Measurements from ENCODE around the gene HSD3B2. TPM values are rescaled to one million over a fixed set of nuclear protein-coding genes. Genes with fewer than 3 reads are reported as not detected.
"Not testable (repeated sequence)": the region's sequence is repeated elsewhere in the genome, so short reads cannot be mapped to it uniquely, and the experiment has no call there.

HSD3B2 gene
- total and polyA plus RNA-seq, 2 donors: 0.42 to 0.80 TPM

GRCh38 chr1:119375366-119375765 is 39.6 kb upstream of the HSD3B2 start:
- Histone ChIP-seq H3K4me3 (ENCODE audit: low read length in 2 of 2) (no peak overlapping the region), H3K27ac (ENCODE audit: low read depth in 1 of 2, low read length in 1 of 2) (no peak overlapping the region), H3K27me3 (ENCODE audit: control insufficient read depth in 2 of 2, insufficient read depth in 1 of 2, low read length in 1 of 2) (no peaks in the 10 kb centered on the region), H3K9me3 (ENCODE audit: control insufficient read depth in 2 of 2, insufficient read depth in 1 of 2, low read length in 1 of 2) (no peaks in the 10 kb centered on the region), H3K4me1 (ENCODE audit: control insufficient read depth in 2 of 2, insufficient read depth in 2 of 2, low read length in 2 of 2) (peaks cover 0 to 3% of the 10 kb centered on the region in 2 donors), H3K36me3 (ENCODE audit: control insufficient read depth in 2 of 2, insufficient read depth in 2 of 2, low read length in 1 of 2) (no peaks in the 10 kb centered on the region)
- 93% methylated on average over 1 of the region's 1 CpG for WGBS
- DNase-seq (ENCODE audit: low read depth in 6 of 9, low spot score in 9 of 9): no peak

GRCh38 chr1:119376594-119376993 is 38.4 kb upstream of the HSD3B2 start:
- 84% methylated on average over 1 of the region's 1 CpG for WGBS
- no peaks in the 10 kb centered on the region for H3K27me3 ChIP-seq (ENCODE audit: control insufficient read depth in 2 of 2, insufficient read depth in 1 of 2, low read length in 1 of 2)
- no peak for DNase-seq (ENCODE audit: low read depth in 6 of 9, low spot score in 9 of 9)
- H3K36me3 ChIP-seq (ENCODE audit: control insufficient read depth in 2 of 2, insufficient read depth in 2 of 2, low read length in 1 of 2): no peaks in the 10 kb centered on the region
- H3K4me3 ChIP-seq (ENCODE audit: low read length in 2 of 2): no peak overlapping the region
- H3K27ac ChIP-seq (ENCODE audit: low read depth in 1 of 2, low read length in 1 of 2): no peak overlapping the region
- H3K4me1 ChIP-seq (ENCODE audit: control insufficient read depth in 2 of 2, insufficient read depth in 2 of 2, low read length in 2 of 2): peaks cover 0 to 3% of the 10 kb centered on the region in 2 donors
- no peaks in the 10 kb centered on the region for H3K9me3 ChIP-seq (ENCODE audit: control insufficient read depth in 2 of 2, insufficient read depth in 1 of 2, low read length in 1 of 2)

GRCh38 chr1:119377594-119377993 is 37.4 kb upstream of the HSD3B2 start:
- H3K27me3 ChIP-seq (ENCODE audit: control insufficient read depth in 2 of 2, insufficient read depth in 1 of 2, low read length in 1 of 2); H3K9me3 ChIP-seq (ENCODE audit: control insufficient read depth in 2 of 2, insufficient read depth in 1 of 2, low read length in 1 of 2); H3K4me3 ChIP-seq (ENCODE audit: low read length in 2 of 2); H3K4me1 ChIP-seq (ENCODE audit: control insufficient read depth in 2 of 2, insufficient read depth in 2 of 2, low read length in 2 of 2); DNase-seq (ENCODE audit: low read depth in 6 of 9, low spot score in 9 of 9); H3K27ac ChIP-seq (ENCODE audit: low read depth in 1 of 2, low read length in 1 of 2); H3K36me3 ChIP-seq (ENCODE audit: control insufficient read depth in 2 of 2, insufficient read depth in 2 of 2, low read length in 1 of 2): not testable (repeated sequence)
- WGBS: 97% methylated on average over 2 of the region's 2 CpGs

- no peak for DNase-seq (ENCODE audit: low read depth in 6 of 9, low spot score in 9 of 9)
- H3K4me1 ChIP-seq (ENCODE audit: control insufficient read depth in 2 of 2, insufficient read depth in 2 of 2, low read length in 2 of 2): peaks cover 0 to 3% of the 10 kb centered on the region in 2 donors
- H3K9me3 ChIP-seq (ENCODE audit: control insufficient read depth in 2 of 2, insufficient read depth in 1 of 2, low read length in 1 of 2): no peaks in the 10 kb centered on the region
- 98% methylated on average over 1 of the region's 1 CpG for WGBS
- no peak overlapping the region for H3K27ac ChIP-seq (ENCODE audit: low read depth in 1 of 2, low read length in 1 of 2)
- H3K4me3 ChIP-seq (ENCODE audit: low read length in 2 of 2): no peak overlapping the region
- H3K27me3 ChIP-seq (ENCODE audit: control insufficient read depth in 2 of 2, insufficient read depth in 1 of 2, low read length in 1 of 2): no peaks in the 10 kb centered on the region
- H3K36me3 ChIP-seq (ENCODE audit: control insufficient read depth in 2 of 2, insufficient read depth in 2 of 2, low read length in 1 of 2): no peaks in the 10 kb centered on the region
These were observed 35.8 kb upstream of the HSD3B2 start for GRCh38 chr1:119379117-119379516.

GRCh38 chr1:119380304-119380703 is 34.6 kb upstream of the HSD3B2 start:
- no peak overlapping the region for H3K27ac ChIP-seq (ENCODE audit: low read depth in 1 of 2, low read length in 1 of 2)
- WGBS: 84% methylated on average over 2 of the region's 2 CpGs
- no peaks in the 10 kb centered on the region for H3K27me3 ChIP-seq (ENCODE audit: control insufficient read depth in 2 of 2, insufficient read depth in 1 of 2, low read length in 1 of 2)
- no peaks in the 10 kb centered on the region for H3K4me1 ChIP-seq (ENCODE audit: control insufficient read depth in 2 of 2, insufficient read depth in 2 of 2, low read length in 2 of 2)
- no peaks in the 10 kb centered on the region for H3K36me3 ChIP-seq (ENCODE audit: control insufficient read depth in 2 of 2, insufficient read depth in 2 of 2, low read length in 1 of 2)
- no peak for DNase-seq (ENCODE audit: low read depth in 6 of 9, low spot score in 9 of 9)
- no peak overlapping the region for H3K4me3 ChIP-seq (ENCODE audit: low read length in 2 of 2)
- H3K9me3 ChIP-seq (ENCODE audit: control insufficient read depth in 2 of 2, insufficient read depth in 1 of 2, low read length in 1 of 2): no peaks in the 10 kb centered on the region

GRCh38 chr1:119380983-119381662 is 33.8 kb upstream of the HSD3B2 start:
- DNase-seq (ENCODE audit: low read depth in 6 of 9, low spot score in 9 of 9): no peak
- WGBS: 98% methylated on average over 5 of the region's 5 CpGs
- Histone ChIP-seq H3K27ac (ENCODE audit: low read depth in 1 of 2, low read length in 1 of 2) (no peak overlapping the region), H3K4me3 (ENCODE audit: low read length in 2 of 2) (no peak overlapping the region), H3K27me3 (ENCODE audit: control insufficient read depth in 2 of 2, insufficient read depth in 1 of 2, low read length in 1 of 2) (no peaks in the 10 kb centered on the region), H3K9me3 (ENCODE audit: control insufficient read depth in 2 of 2, insufficient read depth in 1 of 2, low read length in 1 of 2) (no peaks in the 10 kb centered on the region), H3K36me3 (ENCODE audit: control insufficient read depth in 2 of 2, insufficient read depth in 2 of 2, low read length in 1 of 2) (no peaks in the 10 kb centered on the region), H3K4me1 (ENCODE audit: control insufficient read depth in 2 of 2, insufficient read depth in 2 of 2, low read length in 2 of 2) (no peaks in the 10 kb centered on the region)

GRCh38 chr1:119384591-119384990 is 30.4 kb upstream of the HSD3B2 start:
- 97% methylated on average over 4 of the region's 4 CpGs for WGBS
- no peaks in the 10 kb centered on the region for H3K4me1 ChIP-seq (ENCODE audit: control insufficient read depth in 2 of 2, insufficient read depth in 2 of 2, low read length in 2 of 2)
- DNase-seq (ENCODE audit: low read depth in 6 of 9, low spot score in 9 of 9): no peak
- no peak overlapping the region for H3K4me3 ChIP-seq (ENCODE audit: low read length in 2 of 2)
- H3K9me3 ChIP-seq (ENCODE audit: control insufficient read depth in 2 of 2, insufficient read depth in 1 of 2, low read length in 1 of 2): no peaks in the 10 kb centered on the region
- no peaks in the 10 kb centered on the region for H3K27me3 ChIP-seq (ENCODE audit: control insufficient read depth in 2 of 2, insufficient read depth in 1 of 2, low read length in 1 of 2)
- H3K36me3 ChIP-seq (ENCODE audit: control insufficient read depth in 2 of 2, insufficient read depth in 2 of 2, low read length in 1 of 2): no peaks in the 10 kb centered on the region
- no peak overlapping the region for H3K27ac ChIP-seq (ENCODE audit: low read depth in 1 of 2, low read length in 1 of 2)

GRCh38 chr1:119385650-119386049 is 29.3 kb upstream of the HSD3B2 start:
- no peak for DNase-seq (ENCODE audit: low read depth in 6 of 9, low spot score in 9 of 9)
- Histone ChIP-seq H3K4me3 (ENCODE audit: low read length in 2 of 2) (no peak overlapping the region), H3K27me3 (ENCODE audit: control insufficient read depth in 2 of 2, insufficient read depth in 1 of 2, low read length in 1 of 2) (no peaks in the 10 kb centered on the region), H3K4me1 (ENCODE audit: control insufficient read depth in 2 of 2, insufficient read depth in 2 of 2, low read length in 2 of 2) (no peaks in the 10 kb centered on the region), H3K9me3 (ENCODE audit: control insufficient read depth in 2 of 2, insufficient read depth in 1 of 2, low read length in 1 of 2) (no peaks in the 10 kb centered on the region), H3K27ac (ENCODE audit: low read depth in 1 of 2, low read length in 1 of 2) (no peak overlapping the region), H3K36me3 (ENCODE audit: control insufficient read depth in 2 of 2, insufficient read depth in 2 of 2, low read length in 1 of 2) (no peaks in the 10 kb centered on the region)
- WGBS: 99% methylated on average over 1 of the region's 1 CpG

- H3K4me1 ChIP-seq (ENCODE audit: control insufficient read depth in 2 of 2, insufficient read depth in 2 of 2, low read length in 2 of 2): no peaks in the 10 kb centered on the region
- DNase-seq (ENCODE audit: low read depth in 6 of 9, low spot score in 9 of 9): no peak
- no peaks in the 10 kb centered on the region for H3K36me3 ChIP-seq (ENCODE audit: control insufficient read depth in 2 of 2, insufficient read depth in 2 of 2, low read length in 1 of 2)
- H3K9me3 ChIP-seq (ENCODE audit: control insufficient read depth in 2 of 2, insufficient read depth in 1 of 2, low read length in 1 of 2): no peaks in the 10 kb centered on the region
- 62% methylated on average over 3 of the region's 3 CpGs for WGBS
- H3K27ac ChIP-seq (ENCODE audit: low read depth in 1 of 2, low read length in 1 of 2): no peak overlapping the region
- no peaks in the 10 kb centered on the region for H3K27me3 ChIP-seq (ENCODE audit: control insufficient read depth in 2 of 2, insufficient read depth in 1 of 2, low read length in 1 of 2)
- no peak overlapping the region for H3K4me3 ChIP-seq (ENCODE audit: low read length in 2 of 2)
These were observed 27.1 kb upstream of the HSD3B2 start for GRCh38 chr1:119387858-119388257.

Data from thymus (tissue), 11 donors.